ENCODE measurements around the gene MORC1. TPM values are rescaled to one million over a fixed set of nuclear protein-coding genes. Genes with fewer than 3 reads are reported as not detected.
"Not testable (repeated sequence)": the region's sequence is repeated elsewhere in the genome, so short reads cannot be mapped to it uniquely, and the experiment has no call there.

Gene MORC1
- total and polyA plus RNA-seq, 4 donors = 0.02 to 0.33 (median 0.13) TPM

DNA sequence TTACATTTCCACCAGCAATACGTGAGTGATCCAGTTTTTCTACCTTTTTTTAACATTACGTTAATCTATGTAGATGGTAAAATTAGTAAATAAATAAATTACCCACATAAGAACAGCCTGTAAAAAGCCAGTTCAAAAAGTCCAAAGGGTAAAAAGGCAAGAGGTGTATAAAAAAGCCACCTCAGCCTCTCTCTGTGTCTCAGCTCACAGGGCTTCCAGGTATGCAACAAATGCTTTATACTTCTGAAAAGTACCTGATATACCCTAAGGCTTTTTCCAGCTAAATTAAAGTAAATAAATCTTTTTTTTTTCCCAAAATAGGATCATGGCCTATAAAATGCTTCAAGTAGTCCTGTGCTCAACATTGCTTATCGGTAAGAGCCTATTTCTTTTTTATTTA lies 18.6 kb upstream of the MORC1 start, which contains the start of gene C3orf85:
TSS of gene C3orf85 (plus strand) at position 197 of the 400 bp plus-strand sequence. CDS start at position 326, 129 bp downstream.
- H3K36me3 ChIP-seq (ENCODE audit: control insufficient read depth in 4 of 4, insufficient read depth in 3 of 4, low read depth in 1 of 4, low read length in 3 of 4) = no peaks in the 10 kb centered on the region
- 36% methylated on average over 3 of the region's 3 CpGs for WGBS
- peak within 1 kb of the TSS; percentile 40 to 58 (median 57) for H3K4me3 ChIP-seq (ENCODE audit: low read depth in 1 of 3, low read length in 3 of 3)
- H3K9ac ChIP-seq (ENCODE audit: low read depth in 1 of 2, low read length in 2 of 2) = peak within 1 kb of the TSS; percentile 18 to 76
- H3K27me3 ChIP-seq (ENCODE audit: control insufficient read depth in 4 of 4, insufficient read depth in 4 of 4, low read length in 3 of 4) = no peaks in the 10 kb centered on the region
- DNase-seq (ENCODE audit: low spot score) = no peak
- no peaks in the 10 kb centered on the region for H3K9me3 ChIP-seq (ENCODE audit: control insufficient read depth in 4 of 4, low read length in 3 of 4)
- TF ChIP-seq RXRA (IDR thresholded peaks at IDR 0.05) (no peak), YY1 (IDR thresholded peaks at IDR 0.05) (no peak), TAF1 (conservative IDR thresholded peaks at IDR 0.05) (peak; percentile 44), HNF4A (conservative IDR thresholded peaks at IDR 0.05) (peak; percentile 51 to 55), SP1 (IDR thresholded peaks at IDR 0.05) (peak; percentile 15)
- TF ChIP-seq, protein P1, sequence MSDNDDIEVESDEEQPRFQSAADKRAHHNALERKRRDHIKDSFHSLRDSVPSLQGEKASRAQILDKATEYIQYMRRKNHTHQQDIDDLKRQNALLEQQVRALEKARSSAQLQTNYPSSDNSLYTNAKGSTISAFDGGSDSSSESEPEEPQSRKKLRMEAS (IDR thresholded peaks at IDR 0.05) = no peak
- H3K27ac ChIP-seq (ENCODE audit: low read depth in 1 of 2, low read length in 2 of 2) = peak within 1 kb of the TSS; percentile 13 to 32
- H3K4me1 ChIP-seq (ENCODE audit: control insufficient read depth in 4 of 4, insufficient read depth in 4 of 4, low read length in 3 of 4) = peaks cover 5 to 45% (median 15%) of the 10 kb centered on the region in 4 donors

DNA sequence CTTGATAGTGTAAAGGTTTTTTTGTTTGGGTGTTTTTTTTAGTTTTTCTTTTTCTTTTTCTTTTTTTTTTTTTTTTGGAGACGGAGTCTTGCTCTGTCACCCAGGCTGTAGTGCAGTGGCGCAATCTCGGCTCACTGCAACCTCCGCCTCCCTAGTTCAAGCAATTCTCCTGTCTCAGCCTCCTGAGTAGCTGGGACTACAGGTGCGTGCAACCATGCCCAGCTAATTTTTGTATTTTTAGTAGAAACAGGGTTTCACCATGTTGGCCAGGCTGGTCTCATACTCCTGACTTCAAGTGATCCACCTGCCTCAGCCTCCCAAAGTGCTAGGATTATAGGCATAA lies 15.5 kb upstream of the MORC1 start:
- not testable (repeated sequence) for H3K9me3 ChIP-seq (ENCODE audit: control insufficient read depth in 4 of 4, low read length in 3 of 4); H3K27me3 ChIP-seq (ENCODE audit: control insufficient read depth in 4 of 4, insufficient read depth in 4 of 4, low read length in 3 of 4); H3K4me3 ChIP-seq (ENCODE audit: low read depth in 1 of 3, low read length in 3 of 3); H3K36me3 ChIP-seq (ENCODE audit: control insufficient read depth in 4 of 4, insufficient read depth in 3 of 4, low read depth in 1 of 4, low read length in 3 of 4); DNase-seq (ENCODE audit: low spot score)
- Histone ChIP-seq H3K4me1 (ENCODE audit: control insufficient read depth in 4 of 4, insufficient read depth in 4 of 4, low read length in 3 of 4) (peaks cover 3 to 30% (median 23%) of the 10 kb centered on the region in 4 donors), H3K27ac (ENCODE audit: low read depth in 1 of 2, low read length in 2 of 2) (peak overlapping the region; percentile 47 to 55), H3K9ac (ENCODE audit: low read depth in 1 of 2, low read length in 2 of 2) (peak overlapping the region in 1 of 2 donors; percentile 58)
- 37% methylated on average over 5 of the region's 5 CpGs for WGBS

DNA sequence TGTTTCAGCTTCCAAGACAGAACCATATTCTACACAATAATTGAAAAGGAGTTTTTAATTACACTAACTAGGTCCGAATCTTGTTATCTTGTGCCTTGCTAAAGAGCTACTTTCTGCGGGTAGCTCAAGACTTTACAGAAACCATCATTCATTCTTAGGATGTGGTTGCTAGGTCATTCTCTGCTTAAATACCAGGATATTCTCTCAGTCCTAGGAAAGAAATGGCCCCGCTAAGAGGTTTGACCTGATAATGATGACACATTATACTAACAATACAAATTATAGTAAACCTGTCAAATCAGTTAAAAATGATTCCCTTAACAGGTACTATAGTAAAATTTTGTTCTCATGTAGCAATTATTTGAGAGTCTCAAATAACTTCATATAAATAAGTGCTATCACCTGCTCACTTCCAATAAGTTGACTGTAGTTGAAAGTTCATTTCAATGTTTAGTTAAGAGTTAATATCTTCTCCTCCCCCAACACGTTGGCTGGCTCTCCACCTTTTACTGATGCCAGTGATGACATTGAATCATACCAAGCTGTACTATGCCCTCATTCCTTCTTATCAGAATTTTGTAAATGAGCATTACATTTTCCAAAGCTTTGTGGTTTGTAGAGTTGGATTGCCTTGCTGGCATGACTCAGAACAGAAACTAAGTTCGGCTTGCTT lies 15.0 kb upstream of the MORC1 start:
- H3K9me3 ChIP-seq (ENCODE audit: control insufficient read depth in 4 of 4, low read length in 3 of 4) = no peaks in the 10 kb centered on the region
- WGBS = 58% methylated on average over 5 of the region's 5 CpGs
- no peak for DNase-seq (ENCODE audit: low spot score)
- H3K9ac ChIP-seq (ENCODE audit: low read depth in 1 of 2, low read length in 2 of 2) = peak overlapping the region in 1 of 2 donors; percentile 58
- no peaks in the 10 kb centered on the region for H3K36me3 ChIP-seq (ENCODE audit: control insufficient read depth in 4 of 4, insufficient read depth in 3 of 4, low read depth in 1 of 4, low read length in 3 of 4)
- peaks cover 3 to 28% (median 21%) of the 10 kb centered on the region in 4 donors for H3K4me1 ChIP-seq (ENCODE audit: control insufficient read depth in 4 of 4, insufficient read depth in 4 of 4, low read length in 3 of 4)
- TF ChIP-seq YY1 (IDR thresholded peaks at IDR 0.05) = peak; percentile 87
- peak; percentile 73 for TF ChIP-seq HNF4G (IDR thresholded peaks at IDR 0.05)
- peak; percentile 71 for TF ChIP-seq TAF1 (conservative IDR thresholded peaks at IDR 0.05)
- peak; percentile 82 to 90 for TF ChIP-seq RXRA (IDR thresholded peaks at IDR 0.05)
- peak; percentile 87 to 96 for TF ChIP-seq JUND (IDR thresholded peaks at IDR 0.05)
- TF ChIP-seq SP1 (IDR thresholded peaks at IDR 0.05) = peak; percentile 97
- TF ChIP-seq, protein P2, sequence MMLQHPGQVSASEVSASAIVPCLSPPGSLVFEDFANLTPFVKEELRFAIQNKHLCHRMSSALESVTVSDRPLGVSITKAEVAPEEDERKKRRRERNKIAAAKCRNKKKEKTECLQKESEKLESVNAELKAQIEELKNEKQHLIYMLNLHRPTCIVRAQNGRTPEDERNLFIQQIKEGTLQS (IDR thresholded peaks at IDR 0.05) = peak; percentile 89
- peak; percentile 28 to 47 for TF ChIP-seq RAD21 (IDR thresholded peaks at IDR 0.05)
- TF ChIP-seq, protein P3, sequence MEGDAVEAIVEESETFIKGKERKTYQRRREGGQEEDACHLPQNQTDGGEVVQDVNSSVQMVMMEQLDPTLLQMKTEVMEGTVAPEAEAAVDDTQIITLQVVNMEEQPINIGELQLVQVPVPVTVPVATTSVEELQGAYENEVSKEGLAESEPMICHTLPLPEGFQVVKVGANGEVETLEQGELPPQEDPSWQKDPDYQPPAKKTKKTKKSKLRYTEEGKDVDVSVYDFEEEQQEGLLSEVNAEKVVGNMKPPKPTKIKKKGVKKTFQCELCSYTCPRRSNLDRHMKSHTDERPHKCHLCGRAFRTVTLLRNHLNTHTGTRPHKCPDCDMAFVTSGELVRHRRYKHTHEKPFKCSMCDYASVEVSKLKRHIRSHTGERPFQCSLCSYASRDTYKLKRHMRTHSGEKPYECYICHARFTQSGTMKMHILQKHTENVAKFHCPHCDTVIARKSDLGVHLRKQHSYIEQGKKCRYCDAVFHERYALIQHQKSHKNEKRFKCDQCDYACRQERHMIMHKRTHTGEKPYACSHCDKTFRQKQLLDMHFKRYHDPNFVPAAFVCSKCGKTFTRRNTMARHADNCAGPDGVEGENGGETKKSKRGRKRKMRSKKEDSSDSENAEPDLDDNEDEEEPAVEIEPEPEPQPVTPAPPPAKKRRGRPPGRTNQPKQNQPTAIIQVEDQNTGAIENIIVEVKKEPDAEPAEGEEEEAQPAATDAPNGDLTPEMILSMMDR (IDR thresholded peaks at IDR 0.05; ENCODE audit: low read depth, low read length, missing input control) = no peak
- TF ChIP-seq, protein P4, sequence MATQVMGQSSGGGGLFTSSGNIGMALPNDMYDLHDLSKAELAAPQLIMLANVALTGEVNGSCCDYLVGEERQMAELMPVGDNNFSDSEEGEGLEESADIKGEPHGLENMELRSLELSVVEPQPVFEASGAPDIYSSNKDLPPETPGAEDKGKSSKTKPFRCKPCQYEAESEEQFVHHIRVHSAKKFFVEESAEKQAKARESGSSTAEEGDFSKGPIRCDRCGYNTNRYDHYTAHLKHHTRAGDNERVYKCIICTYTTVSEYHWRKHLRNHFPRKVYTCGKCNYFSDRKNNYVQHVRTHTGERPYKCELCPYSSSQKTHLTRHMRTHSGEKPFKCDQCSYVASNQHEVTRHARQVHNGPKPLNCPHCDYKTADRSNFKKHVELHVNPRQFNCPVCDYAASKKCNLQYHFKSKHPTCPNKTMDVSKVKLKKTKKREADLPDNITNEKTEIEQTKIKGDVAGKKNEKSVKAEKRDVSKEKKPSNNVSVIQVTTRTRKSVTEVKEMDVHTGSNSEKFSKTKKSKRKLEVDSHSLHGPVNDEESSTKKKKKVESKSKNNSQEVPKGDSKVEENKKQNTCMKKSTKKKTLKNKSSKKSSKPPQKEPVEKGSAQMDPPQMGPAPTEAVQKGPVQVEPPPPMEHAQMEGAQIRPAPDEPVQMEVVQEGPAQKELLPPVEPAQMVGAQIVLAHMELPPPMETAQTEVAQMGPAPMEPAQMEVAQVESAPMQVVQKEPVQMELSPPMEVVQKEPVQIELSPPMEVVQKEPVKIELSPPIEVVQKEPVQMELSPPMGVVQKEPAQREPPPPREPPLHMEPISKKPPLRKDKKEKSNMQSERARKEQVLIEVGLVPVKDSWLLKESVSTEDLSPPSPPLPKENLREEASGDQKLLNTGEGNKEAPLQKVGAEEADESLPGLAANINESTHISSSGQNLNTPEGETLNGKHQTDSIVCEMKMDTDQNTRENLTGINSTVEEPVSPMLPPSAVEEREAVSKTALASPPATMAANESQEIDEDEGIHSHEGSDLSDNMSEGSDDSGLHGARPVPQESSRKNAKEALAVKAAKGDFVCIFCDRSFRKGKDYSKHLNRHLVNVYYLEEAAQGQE (IDR thresholded peaks at IDR 0.05) = peak; percentile 85
- peak in 1 of 2 donors; percentile 76 for TF ChIP-seq EGR1 (IDR thresholded peaks at IDR 0.05; ENCODE audit: low read depth in 2 of 2)
- TF ChIP-seq HNF4A (conservative IDR thresholded peaks at IDR 0.05) = peak; percentile 93 to 96
- peak; percentile 84 for TF ChIP-seq FOXA2 (IDR thresholded peaks at IDR 0.05)
- TF ChIP-seq, protein P1 (IDR thresholded peaks at IDR 0.05) = peak; percentile 63
- TF ChIP-seq, protein P5, sequence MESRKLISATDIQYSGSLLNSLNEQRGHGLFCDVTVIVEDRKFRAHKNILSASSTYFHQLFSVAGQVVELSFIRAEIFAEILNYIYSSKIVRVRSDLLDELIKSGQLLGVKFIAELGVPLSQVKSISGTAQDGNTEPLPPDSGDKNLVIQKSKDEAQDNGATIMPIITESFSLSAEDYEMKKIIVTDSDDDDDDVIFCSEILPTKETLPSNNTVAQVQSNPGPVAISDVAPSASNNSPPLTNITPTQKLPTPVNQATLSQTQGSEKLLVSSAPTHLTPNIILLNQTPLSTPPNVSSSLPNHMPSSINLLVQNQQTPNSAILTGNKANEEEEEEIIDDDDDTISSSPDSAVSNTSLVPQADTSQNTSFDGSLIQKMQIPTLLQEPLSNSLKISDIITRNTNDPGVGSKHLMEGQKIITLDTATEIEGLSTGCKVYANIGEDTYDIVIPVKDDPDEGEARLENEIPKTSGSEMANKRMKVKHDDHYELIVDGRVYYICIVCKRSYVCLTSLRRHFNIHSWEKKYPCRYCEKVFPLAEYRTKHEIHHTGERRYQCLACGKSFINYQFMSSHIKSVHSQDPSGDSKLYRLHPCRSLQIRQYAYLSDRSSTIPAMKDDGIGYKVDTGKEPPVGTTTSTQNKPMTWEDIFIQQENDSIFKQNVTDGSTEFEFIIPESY (IDR thresholded peaks at IDR 0.05) = peak; percentile 60
- TF ChIP-seq NR2F2 (IDR thresholded peaks at IDR 0.05) = no peak
- TF ChIP-seq FOXA1 (IDR thresholded peaks at IDR 0.05) = peak; percentile 85
- no peak for TF ChIP-seq GABPA (IDR thresholded peaks at IDR 0.05 in 1 of 2, conservative IDR thresholded peaks at IDR 0.05 in 1 of 2)
- H3K4me3 ChIP-seq (ENCODE audit: low read depth in 1 of 3, low read length in 3 of 3) = no peak overlapping the region
- H3K27ac ChIP-seq (ENCODE audit: low read depth in 1 of 2, low read length in 2 of 2) = peak overlapping the region; percentile 47 to 75
- H3K27me3 ChIP-seq (ENCODE audit: control insufficient read depth in 4 of 4, insufficient read depth in 4 of 4, low read length in 3 of 4) = no peaks in the 10 kb centered on the region

All from liver (tissue), 9 donors.